HepG2 (cell line): ENCODE results near the gene CCS. TPM values are rescaled to one million over a fixed set of nuclear protein-coding genes. Genes with fewer than 3 reads are reported as not detected.

ENCODE experiments used
- ATAC-seq: fragments of 200-7000 bp; cut with Tn5 transposase; 3 replicates; pipeline ENCODE4 v1.9.1; 2020; ENCODE audit warnings: mild to moderate bottlenecking, moderate library complexity
- BruUV-seq: library from RNA; stranded (reverse); fragments of 400-500 nt; replicated peaks from 2 replicates; lab custom pipeline; 2021; lab: Mats Ljungman, UMichigan
- CTCF ChIA-PET: fragments of 300-600 bp; formaldehyde crosslinking; extraction: SDS; loops from one replicate; lab custom pipeline; 2021; ENCODE audit warnings: low total read pairs, inconsistent platforms, low intra/inter-chr PET ratio; lab: Yijun Ruan, JAX
- POLR2A ChIA-PET: fragments of 350-600 bp; sonication (Branson Sonifier 250); formaldehyde crosslinking; loops from one replicate; lab custom pipeline; 2020; ENCODE audit warnings: antibody characterized with exemption, inconsistent platforms; lab: Yijun Ruan, JAX
- DNase-seq: peaks from one replicate; pipeline ENCODE4 v3.0.0-alpha.2; 2015; ENCODE audit warnings: low spot score
- FAIRE-seq: peaks from 3 replicates; lab custom pipeline; 2011; peaks lifted over from hg19 to GRCh38; lab: Jason Lieb, UNC
- H2AFZ ChIP-seq: one replicate; pipeline ENCODE4 v1.6.1; 2011; ENCODE audit warnings: low read length, inconsistent platforms
- H3K27ac ChIP-seq: fragments of 300-600 bp; 3 replicates; pipeline ENCODE4 v1.8.0; 2011; ENCODE audit warnings: mixed run types, mild to moderate bottlenecking, mixed read lengths, low read length, inconsistent platforms; ENCODE audit not compliant: insufficient read depth; ENCODE audit errors: extremely low read length
- H3K27me3 ChIP-seq, 2 experiments: fragments of 200-600 bp in 1 of 2; 2 replicates in 1 of 2; 3 replicates in 1 of 2; pipeline versions ENCODE4 v1.6.0 to v1.8.0; 2011; ENCODE audit warnings: low read length in 2 of 2, mild to moderate bottlenecking in 2 of 2, moderate library complexity in 2 of 2, inconsistent platforms in 1 of 2; ENCODE audit not compliant: insufficient read depth in 2 of 2, control insufficient read depth in 1 of 2
- H3K36me3 ChIP-seq, 2 experiments: fragments of 200-600 bp in 1 of 2; replicated peaks in 1 of 2; 2 replicates in 1 of 2; 3 replicates in 1 of 2; pipeline versions ENCODE4 v1.5.1 to v1.8.0; 2011; ENCODE audit warnings: low read length in 2 of 2, inconsistent platforms in 1 of 2; ENCODE audit not compliant: insufficient read depth in 2 of 2, control insufficient read depth in 1 of 2
- H3K4me1 ChIP-seq: 2 replicates; pipeline ENCODE4 v1.5.1; 2012; ENCODE audit warnings: low read length, inconsistent platforms; ENCODE audit not compliant: insufficient read depth
- H3K4me2 ChIP-seq: 2 replicates; pipeline ENCODE4 v1.6.0; 2011; ENCODE audit warnings: low read depth, low read length, inconsistent platforms
- H3K4me3 ChIP-seq, 3 experiments: fragments of 200-600 bp in 1 of 3; sonication (generic), shearing (Covaris generic) in 1 of 3; replicated peaks in 1 of 3; 2 replicates each; pipeline ENCODE4 v1.5.1; 2011 to 2016; ENCODE audit warnings: low read length in 3 of 3, inconsistent platforms in 2 of 3, low read depth in 2 of 3, mild to moderate bottlenecking in 2 of 3, control low read depth in 1 of 3, mixed read lengths in 1 of 3; ENCODE audit not compliant: insufficient read depth in 1 of 3
- H3K79me2 ChIP-seq: one replicate; pipeline ENCODE4 v1.6.1; 2011; ENCODE audit warnings: low read length, inconsistent platforms; ENCODE audit not compliant: insufficient read depth
- H3K9ac ChIP-seq: 2 replicates; pipeline ENCODE4 v1.6.0; 2011; ENCODE audit warnings: mild to moderate bottlenecking, low read depth, low read length, inconsistent platforms; ENCODE audit not compliant: insufficient read depth
- H3K9me3 ChIP-seq: 2 replicates; pipeline ENCODE4 v1.5.1; 2012; ENCODE audit warnings: mild to moderate bottlenecking, low read length
- H4K20me1 ChIP-seq: 2 replicates; pipeline ENCODE4 v1.6.0; 2011; ENCODE audit warnings: inconsistent platforms, mild to moderate bottlenecking, low read length, moderate library complexity; ENCODE audit not compliant: insufficient read depth
- CAMTA2 ChIP-seq: sonication (generic); formaldehyde crosslinking; IDR thresholded peaks from 2 replicates; pipeline ENCODE4 v1.4.0; 2020; ENCODE audit warnings: mild to moderate bottlenecking, missing genetic modification reagents, borderline replicate concordance
- HDAC1 ChIP-seq: sonication (generic); formaldehyde crosslinking; IDR thresholded peaks from 2 replicates; pipeline ENCODE4 v1.5.1; 2020; ENCODE audit warnings: mild to moderate bottlenecking, missing genetic modification reagents
- IRF2 ChIP-seq: IDR thresholded peaks from 2 replicates; pipeline ENCODE4 v1.6.1; 2018; ENCODE audit warnings: missing genetic modification reagents, missing compliant biosample characterization
- MBD4 ChIP-seq: IDR thresholded peaks from 2 replicates; pipeline ENCODE4 v1.6.1; 2012; ENCODE audit warnings: low read length, inconsistent platforms, borderline replicate concordance
- TEAD3 ChIP-seq: optimal IDR thresholded peaks from 2 replicates; pipeline ENCODE3; 2016; ENCODE audit warnings: borderline replicate concordance
- TMF1 ChIP-seq: sonication (generic); formaldehyde crosslinking; IDR thresholded peaks from 2 replicates; pipeline ENCODE4 v1.8.1; 2022; ENCODE audit warnings: low read depth, missing genetic modification reagents
- ZBTB3 ChIP-seq: sonication (generic); formaldehyde crosslinking; IDR thresholded peaks from 2 replicates; pipeline ENCODE4 v1.4.0; 2020; ENCODE audit warnings: low read depth, mild to moderate bottlenecking, moderate library complexity, missing genetic modification reagents, borderline replicate concordance
- ZFAT ChIP-seq: sonication (generic); formaldehyde crosslinking; conservative IDR thresholded peaks from 2 replicates; pipeline ENCODE4 v1.8.1; 2023; ENCODE audit warnings: missing genetic modification reagents, inconsistent platforms
- ZNF280B ChIP-seq: sonication (generic); formaldehyde crosslinking; IDR thresholded peaks from 2 replicates; pipeline ENCODE4 v1.5.0; 2020; ENCODE audit warnings: missing genetic modification reagents, mild to moderate bottlenecking, borderline replicate concordance
- ZNF468 ChIP-seq: sonication (generic); formaldehyde crosslinking; IDR thresholded peaks from 2 replicates; pipeline ENCODE4 v1.8.0; 2022; ENCODE audit warnings: mild to moderate bottlenecking, moderate library complexity, missing genetic modification reagents
- ZNF510 ChIP-seq: sonication (generic); formaldehyde crosslinking; IDR thresholded peaks from 2 replicates; pipeline ENCODE4 v1.4.0; 2020; ENCODE audit warnings: low read depth, mild to moderate bottlenecking, missing genetic modification reagents
- ZNF629 ChIP-seq: sonication (generic); formaldehyde crosslinking; conservative IDR thresholded peaks from 2 replicates; pipeline ENCODE4 v1.5.0; 2020; ENCODE audit warnings: missing genetic modification reagents
- ZNF670 ChIP-seq: sonication (generic); formaldehyde crosslinking; IDR thresholded peaks from 2 replicates; pipeline ENCODE4 v1.8.0; 2022; ENCODE audit warnings: mild to moderate bottlenecking, missing genetic modification reagents, borderline replicate concordance
- ZNF878 ChIP-seq: sonication (generic); formaldehyde crosslinking; IDR thresholded peaks from 2 replicates; pipeline ENCODE4 v1.8.1; 2023; ENCODE audit warnings: mild to moderate bottlenecking, missing genetic modification reagents, moderate library complexity
- WGBS: methylation state at CpG from one replicate; pipeline ENCODE4 v1.1.6; 2017; ENCODE audit warnings: low lambda C conversion rate; 5-methylcytosine and 5-hydroxymethylcytosine counted together
- in situ Hi-C: cut with HindIII; loops from 2 replicates; pipeline ENCODE4 v1.10.0; 2017; ENCODE audit warnings: low pct_unique_long_range_greater_than_20kb; ENCODE audit not compliant: extremely low pct_ligation_motif_present
- intact Hi-C: fragments of 100-400 bp; cut with micrococcal nuclease; formaldehyde crosslinking; loops from one replicate; pipeline ENCODE4 v1.10.0; 2022; ENCODE audit not compliant: unreplicated experiment
- polyA plus RNA-seq, 8 experiments: library from polyadenylated mRNA; depleted of rRNA in 3 of 8; stranded (reverse) in 7 of 8; unstranded in 1 of 8; fragments of >200 nt; fragmentation: Illumina TruSeq in 4 of 8; extraction: Trizol in 4 of 8; gene quantifications; 2 replicates each; pipeline versions ENCODE4 v1.2.1 to v1.2.3, GENCODE V29; 2011 to 2016; ENCODE audit warnings: low read depth in 4 of 8, missing spikeins in 1 of 8, mixed read lengths in 1 of 8; ENCODE audit not compliant: insufficient read depth in 1 of 8
- total RNA-seq, 5 experiments: library from RNA; depleted of rRNA; stranded (reverse); fragments of >200 nt; fragmentation: Illumina TruSeq; extraction: Trizol; gene quantifications; 2 replicates each; pipeline ENCODE4 v1.2.3, GENCODE V29; 2016; ENCODE audit warnings: low read depth in 1 of 5
- TF ChIP-seq, protein P1 (sequence below): sonication (generic); formaldehyde crosslinking; IDR thresholded peaks from 2 replicates; pipeline ENCODE4 v1.9.0; 2021; ENCODE audit warnings: missing genetic modification reagents, borderline replicate concordance

Gene CCS
- total and polyA plus RNA-seq, 2 of the 13 experiments (the other 11 are each of a cell fraction or from before 2014, with no cell fraction given) = 25.4 to 44.6 TPM

GRCh38 chr11:66593303-66593635 lies 284 bp downstream of the CCS start (continued):
- no peak for TF ChIP-seq TEAD3
- no peak for TF ChIP-seq ZBTB3 (CRISPR knock-in tag)
- TF ChIP-seq ZNF878 = no peak

DNA sequence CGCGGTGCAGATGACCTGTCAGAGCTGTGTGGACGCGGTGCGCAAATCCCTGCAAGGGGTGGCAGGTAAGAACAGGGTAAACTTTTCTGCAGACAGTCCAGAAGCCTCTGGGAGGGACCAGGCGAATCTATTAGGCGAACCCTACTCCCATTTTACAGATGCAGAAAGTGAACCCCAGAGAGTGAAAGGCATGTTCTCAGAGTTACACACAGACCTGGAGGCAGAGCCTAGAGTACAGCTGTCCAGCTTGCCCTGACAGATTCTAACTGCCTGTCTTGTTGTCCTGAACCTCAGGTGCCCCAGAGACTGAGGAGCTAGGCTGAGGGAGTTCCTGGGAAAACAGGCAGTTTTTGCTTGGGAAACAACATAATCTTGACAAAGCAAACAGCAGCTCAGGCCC lies 665 bp downstream of the CCS start:
- in situ Hi-C loops = no loop called here

DNA sequence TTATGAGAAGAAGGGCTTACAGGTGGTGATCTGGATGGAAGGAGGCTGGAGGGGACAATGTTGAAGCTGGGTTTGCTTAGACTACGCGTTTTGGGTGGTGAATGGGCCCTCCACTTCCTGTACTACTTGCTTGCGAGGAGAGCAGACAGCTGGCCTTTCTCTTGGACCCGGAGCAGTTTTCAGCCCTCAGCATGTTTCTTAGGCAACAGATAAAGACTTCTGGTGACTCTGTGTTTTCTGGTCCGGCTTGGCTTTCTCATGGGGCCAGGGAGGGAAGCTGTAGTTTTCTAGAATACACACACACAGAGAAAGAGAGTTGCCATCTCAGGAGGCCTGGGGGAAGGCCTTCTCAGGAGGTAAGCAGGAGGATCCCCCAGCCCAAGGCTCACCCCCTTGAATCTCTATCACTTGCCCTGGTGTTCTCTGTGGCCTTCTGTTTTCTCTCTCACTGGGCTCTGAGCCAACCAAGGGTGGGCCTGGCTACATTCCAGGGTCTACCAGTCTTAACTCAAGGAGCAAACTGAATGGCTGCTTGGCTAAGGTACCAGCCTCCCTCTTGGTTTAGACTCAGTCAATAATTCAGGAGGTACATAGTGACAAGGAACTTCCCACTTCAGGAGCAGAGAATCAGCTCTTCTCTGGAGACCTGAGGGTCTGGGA lies 2.4 kb downstream of the CCS start:
- peak overlapping the region; percentile 54 for H3K4me2 ChIP-seq
- intact Hi-C loops (no loop called here), in situ Hi-C loops (no loop called here)
- no peaks in the 10 kb centered on the region for H4K20me1 ChIP-seq
- H3K9ac ChIP-seq = no peak overlapping the region
- ChIA-PET CTCF (no interaction called here), POLR2A (interaction anchor here (0.9 to 4.3 kb wide), 5 partner anchors 11 to 43 kb away, joined by 3 to 26 read pairs (median 11); partner anchors contain the start of genes RBM14 and RBM4)
- TF ChIP-seq TMF1 (CRISPR knock-in tag) (no peak), ZNF510 (CRISPR knock-in tag) (no peak), ZNF280B (CRISPR knock-in tag) (no peak), ZNF670 (no peak), ZFAT (CRISPR knock-in tag) (no peak), IRF2 (CRISPR knock-in tag) (no peak)
- TF ChIP-seq, protein P1, sequence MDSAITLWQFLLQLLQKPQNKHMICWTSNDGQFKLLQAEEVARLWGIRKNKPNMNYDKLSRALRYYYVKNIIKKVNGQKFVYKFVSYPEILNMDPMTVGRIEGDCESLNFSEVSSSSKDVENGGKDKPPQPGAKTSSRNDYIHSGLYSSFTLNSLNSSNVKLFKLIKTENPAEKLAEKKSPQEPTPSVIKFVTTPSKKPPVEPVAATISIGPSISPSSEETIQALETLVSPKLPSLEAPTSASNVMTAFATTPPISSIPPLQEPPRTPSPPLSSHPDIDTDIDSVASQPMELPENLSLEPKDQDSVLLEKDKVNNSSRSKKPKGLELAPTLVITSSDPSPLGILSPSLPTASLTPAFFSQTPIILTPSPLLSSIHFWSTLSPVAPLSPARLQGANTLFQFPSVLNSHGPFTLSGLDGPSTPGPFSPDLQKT (CRISPR knock-in tag) = no peak
- H3K9me3 ChIP-seq = no peaks in the 10 kb centered on the region
- H3K27ac ChIP-seq = peak overlapping the region; percentile 19
- H3K4me1 ChIP-seq = peaks cover 59% of the 10 kb centered on the region
- no peaks in the 10 kb centered on the region; a peak in 1 of 5 replicates for H3K27me3 ChIP-seq
- no peak overlapping the region for H2AFZ ChIP-seq
- H3K36me3 ChIP-seq = peaks cover 4 to 15% of the 10 kb centered on the region in 2 experiments; a peak in 4 of 5 replicates
- peaks cover 12% of the 10 kb centered on the region for H3K79me2 ChIP-seq
- FAIRE-seq (no peak), DNase-seq (no peak), ATAC-seq (no peak)
- H3K4me3 ChIP-seq = no peak overlapping the region
- BruUV-seq = no TSS peak
- WGBS = 71% methylated on average over 5 of the region's 5 CpGs

More for the DNA sequence above, 665 bp downstream of the CCS start:
- POLR2A ChIA-PET = interaction anchor here (1.3 to 5.1 kb wide), 6 partner anchors 9 to 84 kb away, joined by 4 to 45 read pairs (median 16); partner anchors contain the start of genes RBM14, RBM4 and RBM4B
- FAIRE-seq (no peak), ATAC-seq (no peak), DNase-seq (no peak)
- Histone ChIP-seq H3K9ac (peak overlapping the region; percentile 85), H3K79me2 (peaks cover 12% of the 10 kb centered on the region), H4K20me1 (no peaks in the 10 kb centered on the region), H3K27ac (peak overlapping the region; percentile 78), H3K4me2 (peak overlapping the region; percentile 100), H3K27me3 (no peaks in the 10 kb centered on the region; a peak in 1 of 5 replicates), H3K4me1 (peaks cover 72% of the 10 kb centered on the region), H3K36me3 (no peaks in the 10 kb centered on the region), H3K9me3 (no peaks in the 10 kb centered on the region), H2AFZ (no peak overlapping the region), H3K4me3 (peak overlapping the region; percentile 71 to 94 (median 76))
- WGBS = 28% methylated on average over 3 of the region's 7 CpGs
- CTCF ChIA-PET = interaction anchor here (1.8 kb wide), 1 partner anchor 15 kb away, joined by 6 read pairs; no protein-coding TSS in a partner anchor
- no peak for TF ChIP-seq MBD4
- TF ChIP-seq HDAC1 (CRISPR knock-in tag) = 0 out of 2 replicates have a peak, but pooled peaks have one; percentile 19
- TF ChIP-seq ZNF468 = 0 out of 2 replicates have a peak, but pooled peaks have one; percentile 59
- TF ChIP-seq CAMTA2 (CRISPR knock-in tag) = 0 out of 2 replicates have a peak, but pooled peaks have one; percentile 18
- TF ChIP-seq ZNF629 (CRISPR knock-in tag) = peak; percentile 76
- intact Hi-C loops = loop anchor here (2.0 to 5.0 kb wide), 3 partner anchors 23 to 84 kb away; partner anchors contain the start of genes RBM14, RBM4 and RBM4B
- BruUV-seq = TSS peak; percentile 76
